ENCODE data around the gene PDE9A.

Gene PDE9A

GRCh38 chr21:42658320-42659105 is 5.1 kb downstream of the PDE9A start:
- DNase-seq = no peak

GRCh38 chr21:42659416-42660117 is 6.1 kb downstream of the PDE9A start:
- DNase-seq = no peak

GRCh38 chr21:42660118-42660470 is 6.7 kb downstream of the PDE9A start:
- no peak for DNase-seq

DNA sequence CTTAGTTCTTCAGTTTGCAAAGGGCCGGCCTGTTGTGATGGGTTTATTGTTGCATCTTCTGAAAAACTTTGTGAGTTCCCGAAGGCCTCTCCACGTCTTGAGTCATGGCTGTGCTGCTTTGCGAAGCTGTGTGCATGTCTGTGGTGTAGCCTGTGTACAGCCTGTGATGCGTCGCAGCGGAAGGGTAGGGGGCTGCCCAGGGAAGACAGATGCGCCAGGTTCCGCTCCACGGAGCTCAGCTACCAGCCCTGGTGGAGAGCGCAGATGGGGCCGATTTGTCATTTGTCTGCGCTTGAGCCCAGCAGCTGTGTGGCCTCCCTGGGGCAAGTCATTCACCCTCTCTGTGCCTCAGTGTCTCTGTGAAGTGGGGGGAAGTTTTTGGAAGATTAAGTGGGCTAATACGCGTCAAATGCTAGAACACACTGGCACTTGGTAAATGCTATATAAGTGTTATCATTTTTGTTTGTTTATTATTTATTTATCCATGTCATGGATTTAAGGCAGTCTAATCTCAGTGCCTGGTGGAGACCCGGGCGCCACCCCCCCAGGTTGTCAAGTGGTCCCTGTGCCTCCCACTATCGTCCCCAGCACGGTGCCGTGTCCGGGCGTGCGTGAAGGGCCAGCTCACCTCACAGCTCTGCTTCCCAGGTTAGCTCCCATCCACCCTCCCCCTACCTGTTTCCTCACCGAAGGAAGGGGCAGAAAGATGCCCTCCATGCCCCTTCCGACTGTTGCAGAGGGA is 8.4 kb downstream of the PDE9A start:
- no peak for DNase-seq

GRCh38 chr21:42662430-42663199 is 9.2 kb downstream of the PDE9A start:
- no peak for DNase-seq

GRCh38 chr21:42663200-42663750 is 9.9 kb downstream of the PDE9A start:
- DNase-seq = no peak

GRCh38 chr21:42663860-42664535 is 10.6 kb downstream of the PDE9A start:
- no peak for DNase-seq

DNA sequence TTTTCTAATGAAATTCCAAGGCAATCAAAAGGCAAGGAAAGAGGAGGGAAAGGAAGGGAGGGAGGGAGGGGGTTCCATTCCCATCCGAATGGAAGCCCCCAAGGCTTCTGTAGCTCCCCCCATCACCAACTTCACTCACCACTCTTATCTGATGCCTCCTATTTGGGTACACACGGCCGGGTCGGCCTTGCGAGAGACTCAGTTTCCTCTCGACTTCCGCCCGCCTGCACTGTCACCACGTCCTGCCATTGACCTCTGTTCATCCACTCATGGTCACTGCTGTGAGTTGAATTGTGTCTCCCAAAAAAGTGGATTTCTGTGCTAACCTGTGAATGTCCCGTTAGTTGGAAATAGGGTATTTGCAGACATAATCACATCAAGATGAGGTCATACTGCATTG is 11.2 kb downstream of the PDE9A start:
- DNase-seq = no peak

DNA sequence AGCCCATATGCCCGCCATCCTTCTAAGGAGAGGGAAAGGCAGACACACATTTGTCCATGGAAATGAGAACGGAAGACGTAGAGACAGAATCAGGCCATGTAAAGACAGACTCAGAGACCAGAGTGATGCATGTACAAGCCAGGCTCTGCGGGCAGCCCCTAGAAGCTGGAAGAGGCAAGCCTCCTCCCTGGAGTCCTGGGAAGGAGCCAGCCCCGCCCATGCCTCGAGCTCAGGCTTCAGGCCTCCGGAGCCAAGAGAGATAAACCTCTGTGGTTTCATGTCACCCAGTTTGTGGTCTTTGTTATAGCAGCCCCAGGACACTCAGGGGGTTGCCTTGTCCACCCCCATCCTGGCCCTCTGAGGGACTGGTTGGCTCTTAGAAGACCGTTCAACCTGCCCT is 11.6 kb downstream of the PDE9A start:
- DNase-seq = no peak

GRCh38 chr21:42665484-42665883 is 12.1 kb downstream of the PDE9A start:
- DNase-seq = no peak

- peak; percentile 30 for DNase-seq
Measured at GRCh38 chr21:42666023-42666747, 12.8 kb downstream of the PDE9A start.

GRCh38 chr21:42666925-42667324 is 13.5 kb downstream of the PDE9A start:
- DNase-seq = no peak

GRCh38 chr21:42668298-42668992 is 15.0 kb downstream of the PDE9A start:
- DNase-seq = no peak

- no peak for DNase-seq
Measured at GRCh38 chr21:42669041-42669440, 15.6 kb downstream of the PDE9A start.

DNA sequence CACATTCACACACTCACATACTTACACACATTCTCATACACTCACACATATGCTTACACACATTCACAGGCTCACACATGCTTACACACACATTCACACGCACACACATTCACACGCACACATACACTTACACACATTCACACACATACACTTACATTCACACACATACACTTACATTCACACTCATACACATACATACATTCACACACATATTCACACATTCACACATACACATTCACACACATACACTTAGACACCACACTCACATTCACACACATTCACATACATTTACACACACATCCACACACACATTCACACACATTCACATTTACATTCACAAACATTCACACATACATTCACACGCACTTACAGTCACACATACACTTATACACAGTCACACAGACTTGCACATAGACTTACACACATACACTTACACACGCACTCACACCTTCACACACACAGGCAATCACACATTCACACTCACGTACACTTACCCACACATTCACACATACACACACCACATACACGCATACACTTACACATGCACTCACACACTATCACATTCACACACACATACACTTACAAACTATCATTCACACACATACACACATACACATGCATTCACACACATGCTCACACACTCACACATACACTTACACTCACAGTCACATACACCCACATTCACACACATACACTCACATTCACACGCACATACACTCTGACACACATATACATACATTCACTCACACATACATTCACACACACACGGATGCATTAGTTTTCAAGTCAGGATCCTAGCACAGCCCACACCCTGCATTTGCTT is 16.8 kb downstream of the PDE9A start:
- DNase-seq = no peak

DNA sequence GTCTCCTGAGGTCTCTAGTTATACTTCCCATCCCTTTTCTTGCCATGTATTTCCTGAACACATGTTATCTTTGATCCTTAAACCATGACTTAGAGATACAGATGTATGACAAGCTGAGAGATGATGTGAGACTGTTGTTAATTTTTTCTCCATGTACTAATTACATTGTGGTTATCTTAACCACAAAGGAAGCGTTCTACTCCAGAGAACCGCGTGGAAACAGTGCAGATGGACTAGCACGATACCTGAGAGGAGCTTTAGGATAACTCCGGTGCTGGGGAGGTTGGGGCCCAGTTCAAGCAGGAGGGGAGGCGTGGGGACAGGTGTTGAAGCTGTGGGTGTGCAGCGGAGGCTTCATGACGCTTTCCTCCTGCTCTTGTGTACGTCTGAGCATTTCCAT is 17.5 kb downstream of the PDE9A start:
- no peak for DNase-seq

GRCh38 chr21:42671778-42672593 is 18.6 kb downstream of the PDE9A start:
- DNase-seq = no peak

DNA sequence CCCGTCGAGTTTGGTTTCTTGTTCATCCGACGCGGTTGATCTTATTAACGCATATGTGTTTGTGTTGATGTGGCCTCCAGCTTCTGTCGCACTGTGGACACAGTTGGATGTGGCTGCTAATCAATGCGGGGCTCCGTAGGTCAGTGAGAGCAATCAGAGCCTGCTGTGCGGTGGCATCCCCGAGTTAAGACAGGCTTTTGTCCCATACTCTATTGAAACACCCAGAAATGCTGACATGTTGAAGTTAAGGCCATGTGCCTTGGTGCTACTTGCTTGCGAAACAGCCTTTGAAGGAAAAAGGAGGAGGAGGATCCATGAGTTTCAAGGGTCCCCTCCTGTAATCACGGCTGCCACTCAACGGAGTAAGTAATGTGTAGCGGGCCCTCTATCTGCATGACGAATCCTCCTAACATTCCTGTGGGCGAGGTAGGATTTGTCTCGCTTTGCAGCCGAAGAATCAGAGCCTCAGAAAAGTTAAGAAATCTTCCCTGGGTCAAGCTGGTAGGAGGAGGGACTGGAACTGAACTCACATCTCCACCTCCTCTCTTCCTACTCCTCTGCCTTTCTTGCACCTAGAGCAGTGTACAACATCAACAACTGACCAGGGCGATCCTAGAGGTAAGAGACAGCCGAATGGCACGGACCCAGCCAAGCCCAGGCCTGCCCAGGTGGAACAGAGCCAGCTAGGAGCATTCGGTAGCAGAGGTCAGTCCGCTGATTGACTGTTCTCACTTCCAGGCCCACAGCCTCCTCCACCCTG is 19.5 kb downstream of the PDE9A start:
- DNase-seq = no peak

Measured in CD4-positive, alpha-beta T cell treated with Interleukin-17A for 1 hour (primary cell).